HG02870 (cell line): ENCODE results near the gene TUBG2.
"Not testable (repeated sequence)": the region's sequence is repeated elsewhere in the genome, so short reads cannot be mapped to it uniquely, and the experiment has no call there.

ENCODE experiments used
- ATAC-seq: cut with Tn5 transposase; IDR thresholded peaks from one replicate; pipeline ENCODE4 v1.9.1; 2021; ENCODE audit warnings: mild to moderate bottlenecking, moderate library complexity; ENCODE audit not compliant: unreplicated experiment

Gene TUBG2

GRCh38 chr17:42653179-42654124, 5.6 kb upstream of the TUBG2 start:
- ATAC-seq = no peak

GRCh38 chr17:42655528-42655927, 3.6 kb upstream of the TUBG2 start:
- no peak for ATAC-seq

- no peak for ATAC-seq
Measured at GRCh38 chr17:42657824-42658588, 1.1 kb upstream of the TUBG2 start.

GRCh38 chr17:42659932-42660274, 819 bp downstream of the TUBG2 start:
- not testable (repeated sequence) for ATAC-seq

GRCh38 chr17:42660692-42661345, 1.7 kb downstream of the TUBG2 start:
- ATAC-seq = no peak

GRCh38 chr17:42665581-42666001, 6.5 kb downstream of the TUBG2 start:
- ATAC-seq = no peak

DNA sequence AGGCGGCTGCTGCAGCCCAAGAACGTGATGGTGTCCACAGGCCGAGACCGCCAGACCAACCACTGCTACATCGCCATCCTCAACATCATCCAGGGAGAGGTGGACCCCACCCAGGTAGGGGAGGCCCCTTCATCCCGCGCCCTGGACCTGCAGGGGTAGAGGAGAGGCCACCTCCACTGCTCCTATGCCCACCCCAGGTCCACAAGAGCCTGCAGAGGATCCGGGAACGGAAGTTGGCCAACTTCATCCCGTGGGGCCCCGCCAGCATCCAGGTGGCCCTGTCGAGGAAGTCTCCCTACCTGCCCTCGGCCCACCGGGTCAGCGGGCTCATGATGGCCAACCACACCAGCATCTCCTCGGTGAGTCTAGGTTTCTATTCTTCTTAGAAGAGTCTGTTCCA, 7.0 kb downstream of the TUBG2 start:
- ATAC-seq = not testable (repeated sequence)

GRCh38 chr17:42667088-42667951, 8.2 kb downstream of the TUBG2 start:
- no peak for ATAC-seq

DNA sequence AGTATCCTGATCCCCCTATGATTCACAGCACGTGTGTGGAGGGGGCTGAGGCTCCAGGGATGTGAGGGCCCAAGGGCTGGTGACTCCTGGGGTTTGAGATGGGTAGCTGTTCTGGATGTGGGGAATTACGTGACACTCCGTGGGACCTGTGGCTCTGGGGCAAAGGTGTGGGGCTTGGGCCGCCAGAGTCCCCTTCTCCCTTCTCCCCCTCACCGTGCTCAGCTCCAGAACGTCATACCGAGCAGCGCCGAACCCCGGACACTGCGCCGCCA, 10.6 kb downstream of the TUBG2 start:
- ATAC-seq = no peak

DNA sequence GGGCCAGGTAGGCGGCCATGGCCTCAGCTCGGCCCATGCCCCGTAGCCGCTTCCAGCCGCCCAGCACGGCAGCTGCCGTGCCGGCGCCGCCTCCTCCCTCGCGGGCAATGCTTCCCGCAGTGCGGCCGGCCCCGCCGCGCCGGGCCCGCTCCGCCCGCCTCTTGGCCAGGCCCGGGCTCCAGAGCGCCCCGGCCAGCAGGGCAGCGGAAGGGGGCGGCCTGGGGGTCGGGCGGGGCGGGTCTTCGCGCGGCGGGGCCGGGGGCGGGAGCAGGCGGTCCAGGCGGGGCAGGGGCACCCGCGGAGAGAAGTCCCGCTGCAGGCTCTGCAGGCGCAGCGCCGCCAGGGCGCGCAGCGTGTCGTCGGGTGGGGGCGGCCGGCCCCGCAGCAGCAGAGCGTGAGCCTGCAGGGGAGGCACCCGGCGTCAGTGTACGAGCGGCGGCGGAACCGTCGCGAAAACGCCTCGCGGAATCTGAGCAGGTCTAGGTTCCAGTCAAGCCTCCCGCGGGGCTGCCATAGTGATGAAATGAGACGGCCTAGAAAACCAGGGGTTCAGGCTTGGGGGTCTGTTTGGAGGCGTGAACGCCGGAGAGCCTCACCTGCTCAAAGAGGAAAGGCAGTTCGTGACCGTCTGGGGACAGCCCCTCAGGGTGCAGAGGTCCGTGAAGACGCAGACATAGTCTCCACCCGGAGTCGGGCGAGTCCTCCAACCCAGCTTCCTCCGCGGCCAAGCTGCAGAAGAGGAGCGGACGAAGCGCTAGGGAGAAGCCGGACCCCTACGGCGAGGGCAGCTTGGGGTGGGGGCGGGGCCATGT, 11.1 kb downstream of the TUBG2 start:
- ATAC-seq = no peak

DNA sequence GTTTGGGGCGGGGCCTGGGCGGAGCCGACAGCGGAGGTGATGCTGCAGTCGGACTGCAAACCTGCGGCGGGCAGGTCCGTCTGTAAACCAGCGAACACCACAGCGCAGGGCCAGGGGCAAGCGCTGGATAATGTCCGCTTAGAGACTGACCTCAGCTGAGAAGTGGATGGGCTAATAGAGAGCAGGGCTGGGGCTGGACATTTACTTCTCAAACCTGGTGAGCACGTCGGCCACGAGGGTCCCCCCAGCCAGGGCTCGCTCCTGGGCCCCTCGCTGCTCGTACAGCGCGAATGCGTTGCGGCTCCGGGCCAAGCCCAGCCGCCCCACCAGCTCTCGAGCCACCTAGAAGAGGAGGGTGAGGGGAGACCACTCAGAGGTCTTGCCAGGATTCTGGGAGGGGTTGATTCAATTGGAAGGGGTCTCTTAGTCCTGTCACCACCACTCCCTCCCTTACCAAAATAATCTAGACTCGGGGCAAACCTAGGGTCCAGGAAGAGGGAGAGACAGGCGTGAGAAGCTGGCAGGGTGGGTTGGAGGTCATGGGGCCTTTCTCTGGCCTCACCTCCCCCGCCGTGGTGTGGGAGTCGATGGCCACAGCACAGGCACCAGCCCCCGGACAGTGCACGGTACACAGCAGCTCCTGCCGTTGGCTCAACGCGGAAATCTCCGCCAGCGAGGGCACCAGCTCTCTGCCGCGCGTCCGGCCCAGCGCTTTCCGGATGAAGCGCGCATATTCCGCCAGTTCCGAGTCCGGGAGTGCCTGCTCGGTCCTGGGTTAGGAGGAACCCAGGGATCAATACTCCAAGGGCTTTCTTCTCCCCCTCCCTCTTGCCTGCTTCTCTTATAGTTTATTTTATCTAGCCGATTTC, 11.9 kb downstream of the TUBG2 start:
- no peak for ATAC-seq

- no peak for ATAC-seq
Measured at GRCh38 chr17:42672038-42672437, 13.0 kb downstream of the TUBG2 start.

GRCh38 chr17:42673266-42673884, 14.3 kb downstream of the TUBG2 start:
- ATAC-seq = no peak

DNA sequence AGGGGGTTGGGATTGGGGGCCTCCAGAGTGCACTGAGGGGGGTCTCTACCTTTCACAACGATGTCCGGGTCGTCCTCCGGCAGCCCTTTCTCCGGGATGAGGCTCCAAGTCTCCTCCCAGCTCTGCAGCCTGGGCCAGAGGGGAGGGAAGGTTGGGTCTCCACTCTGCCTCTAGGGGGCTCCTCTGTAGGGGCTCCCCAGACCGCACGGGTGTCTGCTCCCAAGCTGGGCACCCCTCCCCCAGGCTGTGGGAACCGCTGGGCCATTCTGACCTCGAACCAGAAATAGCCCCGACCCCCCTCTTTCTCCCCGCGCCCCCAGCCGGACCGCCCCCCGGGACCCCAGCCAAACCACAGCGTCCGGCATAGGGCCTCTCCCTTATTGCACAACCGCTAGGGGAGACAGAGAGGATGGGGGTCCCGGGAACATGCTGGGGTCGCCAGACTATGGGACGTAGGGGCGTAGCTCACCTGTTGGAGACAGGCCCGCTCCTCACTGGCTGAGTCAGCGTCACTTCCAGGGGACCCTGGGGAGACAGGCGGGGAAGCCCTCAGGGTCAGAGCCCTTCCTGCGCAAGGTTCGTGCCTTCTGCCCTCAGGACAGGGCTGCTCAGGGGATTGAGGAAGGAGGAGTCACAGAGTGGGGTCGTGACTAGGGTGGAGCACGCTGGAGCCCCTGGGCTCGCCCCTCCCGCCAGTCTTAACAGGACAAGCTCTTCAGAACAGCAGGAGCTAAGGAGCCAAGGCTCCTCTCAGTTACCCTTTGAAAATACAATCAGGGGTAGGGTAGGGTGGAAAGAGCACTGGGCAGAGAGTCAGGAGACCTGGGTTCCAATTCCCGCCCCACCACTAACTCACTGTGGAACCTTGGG, 15.0 kb downstream of the TUBG2 start:
- ATAC-seq = no peak

- ATAC-seq = no peak
Measured at GRCh38 chr17:42674755-42675347, 15.8 kb downstream of the TUBG2 start.

DNA sequence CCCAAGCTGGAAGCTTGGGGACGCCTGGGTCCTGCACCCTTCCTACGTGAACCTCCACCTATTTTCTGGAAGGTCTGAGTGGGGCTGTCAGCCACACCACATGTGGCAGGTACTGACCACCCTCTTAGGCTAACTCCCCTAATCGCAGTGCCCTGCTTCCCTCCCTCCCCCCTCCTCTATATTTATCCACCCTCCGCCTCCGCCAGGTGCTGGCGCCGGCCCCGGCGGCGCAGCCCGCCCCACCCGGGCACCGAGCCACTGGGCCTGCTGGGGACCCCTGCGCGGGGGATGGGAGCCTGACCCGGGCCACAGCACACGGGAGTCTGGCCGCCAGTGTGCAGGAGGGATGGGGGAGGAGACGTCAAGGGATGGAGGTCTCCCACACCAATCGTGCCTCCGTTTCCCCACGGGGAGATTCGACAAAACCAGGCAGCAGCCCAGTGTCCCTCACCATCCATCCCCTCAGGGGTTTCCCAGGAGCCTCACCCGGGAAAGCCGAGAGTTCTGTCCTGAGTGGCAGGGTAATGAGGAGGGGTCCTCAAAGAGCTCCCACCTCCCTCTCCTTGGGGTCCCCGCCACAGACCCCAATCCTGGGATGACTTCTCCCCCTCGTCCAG, 16.4 kb downstream of the TUBG2 start:
- ATAC-seq = no peak

GRCh38 chr17:42675965-42676423, 16.9 kb downstream of the TUBG2 start:
- no peak for ATAC-seq
